HepG2 (cell line): ENCODE measurements around the gene NFKBIA. TPM values are rescaled to one million over a fixed set of nuclear protein-coding genes. Genes with fewer than 3 reads are reported as not detected.

Source experiments
- AGO2 ChIP-seq: fragments of 200-400 bp; formaldehyde crosslinking; optimal IDR thresholded peaks from 2 replicates; pipeline ENCODE3; 2017; ENCODE audit warnings: mild to moderate bottlenecking, low read depth, low read length, moderate library complexity
- ARID4A ChIP-seq: sonication (generic); formaldehyde crosslinking; IDR thresholded peaks from 2 replicates; pipeline ENCODE4 v1.5.0; 2020; ENCODE audit warnings: mild to moderate bottlenecking, missing genetic modification reagents, borderline replicate concordance
- ATRX ChIP-seq: sonication (generic); formaldehyde crosslinking; IDR thresholded peaks from 2 replicates; pipeline ENCODE4 v1.4.0; 2020; ENCODE audit warnings: missing genetic modification reagents, borderline replicate concordance
- CREBL2 ChIP-seq: sonication (generic); formaldehyde crosslinking; IDR thresholded peaks from 2 replicates; pipeline ENCODE4 v1.8.1; 2023; ENCODE audit warnings: missing genetic modification reagents, mild to moderate bottlenecking, borderline replicate concordance
- HNRNPUL1 ChIP-seq: fragments of 200-400 bp; formaldehyde crosslinking; IDR thresholded peaks from 2 replicates; pipeline ENCODE4 v1.6.1; 2017; ENCODE audit warnings: low read depth, mild to moderate bottlenecking, low read length, moderate library complexity
- KAT7 ChIP-seq: IDR thresholded peaks from 2 replicates; pipeline ENCODE4 v1.6.1; 2018; ENCODE audit warnings: borderline replicate concordance, missing compliant biosample characterization
- MAFG ChIP-seq: sonication (generic); formaldehyde crosslinking; IDR thresholded peaks from 2 replicates; pipeline ENCODE4 v1.5.1; 2020; ENCODE audit warnings: mild to moderate bottlenecking, missing genetic modification reagents
- POGZ ChIP-seq: sonication (generic); formaldehyde crosslinking; IDR thresholded peaks from 2 replicates; pipeline ENCODE4 v1.4.0; 2020; ENCODE audit warnings: mild to moderate bottlenecking, missing genetic modification reagents
- RFX5 ChIP-seq: IDR thresholded peaks from 2 replicates; pipeline ENCODE4 v1.6.1; 2011; ENCODE audit warnings: low read depth, low read length, improper control_type of control experiment
- TEAD3 ChIP-seq: optimal IDR thresholded peaks from 2 replicates; pipeline ENCODE3; 2016; ENCODE audit warnings: borderline replicate concordance
- TEF ChIP-seq: sonication (generic); formaldehyde crosslinking; IDR thresholded peaks from 2 replicates; pipeline ENCODE4 v1.5.0; 2020; ENCODE audit warnings: missing genetic modification reagents
- ZBTB2 ChIP-seq: sonication (generic); formaldehyde crosslinking; IDR thresholded peaks from 2 replicates; pipeline ENCODE4 v1.8.0; 2022; ENCODE audit warnings: low read depth, missing genetic modification reagents
- ZMYM2 ChIP-seq: sonication (generic); formaldehyde crosslinking; IDR thresholded peaks from 2 replicates; pipeline ENCODE4 v1.8.0; 2022; ENCODE audit warnings: mild to moderate bottlenecking, missing genetic modification reagents
- ZNF543 ChIP-seq: sonication (generic); formaldehyde crosslinking; IDR thresholded peaks from 2 replicates; pipeline ENCODE4 v1.4.0; 2020; ENCODE audit warnings: mild to moderate bottlenecking, missing genetic modification reagents
- ZNF556 ChIP-seq: sonication (generic); formaldehyde crosslinking; IDR thresholded peaks from 2 replicates; pipeline ENCODE4 v1.4.0; 2020; ENCODE audit warnings: mild to moderate bottlenecking, missing genetic modification reagents, borderline replicate concordance
- ZNF564 ChIP-seq: sonication (generic); formaldehyde crosslinking; IDR thresholded peaks from 2 replicates; pipeline ENCODE4 v1.8.1; 2023; ENCODE audit warnings: mild to moderate bottlenecking, missing genetic modification reagents
- ZNF567 ChIP-seq: sonication (generic); formaldehyde crosslinking; IDR thresholded peaks from 2 replicates; pipeline ENCODE4 v1.8.1; 2023; ENCODE audit warnings: mild to moderate bottlenecking, missing genetic modification reagents, borderline replicate concordance
- ZNF607 ChIP-seq: sonication (generic); formaldehyde crosslinking; IDR thresholded peaks from 2 replicates; pipeline ENCODE4 v1.5.1; 2020; ENCODE audit warnings: missing genetic modification reagents, mild to moderate bottlenecking, borderline replicate concordance
- ZNF629 ChIP-seq: sonication (generic); formaldehyde crosslinking; conservative IDR thresholded peaks from 2 replicates; pipeline ENCODE4 v1.5.0; 2020; ENCODE audit warnings: missing genetic modification reagents
- ZNF773 ChIP-seq: sonication (generic); formaldehyde crosslinking; IDR thresholded peaks from 2 replicates; pipeline ENCODE4 v1.4.0; 2020; ENCODE audit warnings: missing genetic modification reagents, borderline replicate concordance
- ZNF891 ChIP-seq: sonication (generic); formaldehyde crosslinking; IDR thresholded peaks from 2 replicates; pipeline ENCODE4 v1.5.0; 2020; ENCODE audit warnings: mild to moderate bottlenecking, missing genetic modification reagents
- ZSCAN31 ChIP-seq: sonication (generic); formaldehyde crosslinking; IDR thresholded peaks from 2 replicates; pipeline ENCODE4 v1.5.0; 2020; ENCODE audit warnings: low read depth, mild to moderate bottlenecking, missing genetic modification reagents
- polyA plus RNA-seq, 8 experiments: library from polyadenylated mRNA; depleted of rRNA in 3 of 8; stranded (reverse) in 7 of 8; unstranded in 1 of 8; fragments of >200 nt; fragmentation: Illumina TruSeq in 4 of 8; extraction: Trizol in 4 of 8; gene quantifications; 2 replicates each; pipeline versions ENCODE4 v1.2.1 to v1.2.3, GENCODE V29; 2011 to 2016; ENCODE audit warnings: low read depth in 4 of 8, missing spikeins in 1 of 8, mixed read lengths in 1 of 8; ENCODE audit not compliant: insufficient read depth in 1 of 8
- total RNA-seq, 5 experiments: library from RNA; depleted of rRNA; stranded (reverse); fragments of >200 nt; fragmentation: Illumina TruSeq; extraction: Trizol; gene quantifications; 2 replicates each; pipeline ENCODE4 v1.2.3, GENCODE V29; 2016; ENCODE audit warnings: low read depth in 1 of 5

NFKBIA gene
- total and polyA plus RNA-seq, 2 of the 13 experiments (the other 11 are each of a cell fraction or from before 2014, with no cell fraction given) = 197 to 319 TPM

GRCh38 chr14:35355981-35356841 is 48.3 kb downstream of the NFKBIA start (continued):
- TF ChIP-seq ZNF629 (CRISPR knock-in tag) = 0 out of 2 replicates have a peak, but pooled peaks have one; percentile 24
- TF ChIP-seq ZNF607 (CRISPR knock-in tag) = no peak
- TF ChIP-seq POGZ (CRISPR knock-in tag) = peak; percentile 77
- TF ChIP-seq ZNF556 (CRISPR knock-in tag) = peak; percentile 91; the same call in 1 of the 2 replicates
- TF ChIP-seq CREBL2 = no peak
- no peak for TF ChIP-seq HNRNPUL1
- TF ChIP-seq ZMYM2 (CRISPR knock-in tag) = no peak
- TF ChIP-seq MAFG (CRISPR knock-in tag) = no peak
- TF ChIP-seq AGO2 = no peak
- TF ChIP-seq ZSCAN31 (CRISPR knock-in tag) = peak; percentile 69; the same call in 1 of the 2 replicates
- TF ChIP-seq ATRX (CRISPR knock-in tag) = no peak
- TF ChIP-seq TEAD3 (CRISPR knock-in tag) = peak; percentile 99
- TF ChIP-seq ZNF891 (CRISPR knock-in tag) = no peak
- TF ChIP-seq ZNF773 (CRISPR knock-in tag) = no peak
- TF ChIP-seq ZBTB2 = no peak
- peak; percentile 86 for TF ChIP-seq ZNF543 (CRISPR knock-in tag)
- no peak for TF ChIP-seq TEF (CRISPR knock-in tag)
- TF ChIP-seq KAT7 (CRISPR knock-in tag) = 0 out of 2 replicates have a peak, but pooled peaks have one; percentile 33
- TF ChIP-seq RFX5 = no peak
- TF ChIP-seq ZNF567 (CRISPR knock-in tag) = no peak
- no peak; the same call in 1 of the 2 replicates for TF ChIP-seq ARID4A (CRISPR knock-in tag)
- no peak for TF ChIP-seq ZNF564 (CRISPR knock-in tag)
